Liver (tissue), 9 donors: ENCODE measurements around the gene OOSP1. TPM values are rescaled to one million over a fixed set of nuclear protein-coding genes. Genes with fewer than 3 reads are reported as not detected.

Source experiments
- DNase-seq: peaks from one replicate; pipeline ENCODE4 v3.0.0-alpha.2; 2017; ENCODE audit warnings: low spot score
- H3K27ac ChIP-seq, 2 donors: one replicate each; pipeline ENCODE4 v1.7.0; 2013; ENCODE audit warnings: inconsistent platforms in 2 of 2, low read length in 2 of 2, control low read depth in 1 of 2, low read depth in 1 of 2, mild to moderate bottlenecking in 1 of 2
- H3K27me3 ChIP-seq, 4 donors: one replicate each; pipeline versions ENCODE4 v1.6.1 to v1.7.0; 2013; ENCODE audit warnings: low read length in 3 of 4, inconsistent platforms in 1 of 4, mild to moderate bottlenecking in 1 of 4, moderate library complexity in 1 of 4; ENCODE audit not compliant: control insufficient read depth in 4 of 4, insufficient read depth in 4 of 4
- H3K36me3 ChIP-seq, 4 donors: one replicate each; pipeline versions ENCODE4 v1.6.1 to v1.7.0; 2013; ENCODE audit warnings: low read length in 3 of 4, mild to moderate bottlenecking in 3 of 4, low read depth in 1 of 4, moderate library complexity in 1 of 4; ENCODE audit not compliant: control insufficient read depth in 4 of 4, insufficient read depth in 3 of 4
- H3K4me1 ChIP-seq, 4 donors: one replicate each; pipeline versions ENCODE4 v1.6.1 to v1.7.0; 2013; ENCODE audit warnings: low read length in 3 of 4, mild to moderate bottlenecking in 3 of 4, moderate library complexity in 1 of 4; ENCODE audit not compliant: control insufficient read depth in 4 of 4, insufficient read depth in 4 of 4
- H3K4me3 ChIP-seq, 3 donors: one replicate each; pipeline versions ENCODE4 v1.6.1 to v1.7.0; 2013; ENCODE audit warnings: low read length in 3 of 3, control low read depth in 1 of 3, low read depth in 1 of 3, mild to moderate bottlenecking in 1 of 3
- H3K9ac ChIP-seq, 2 donors: one replicate each; pipeline ENCODE4 v1.7.0; 2013; ENCODE audit warnings: low read length in 2 of 2, mild to moderate bottlenecking in 2 of 2, moderate library complexity in 2 of 2, control low read depth in 1 of 2, low read depth in 1 of 2
- H3K9me3 ChIP-seq, 4 donors: one replicate each; pipeline versions ENCODE4 v1.6.1 to v1.7.0; 2013; ENCODE audit warnings: low read length in 3 of 4; ENCODE audit not compliant: control insufficient read depth in 4 of 4
- ATF3 ChIP-seq: IDR thresholded peaks from 2 replicates; pipeline ENCODE4 v1.6.1; 2016; ENCODE audit warnings: antibody characterized with exemption
- CTCF ChIP-seq: fragments of 150-350 bp; IDR thresholded peaks from 2 replicates; pipeline ENCODE4 v1.5.1; 2017; ENCODE audit warnings: improper control_type of control experiment, low read depth, low read length; ENCODE audit not compliant: missing input control
- EGR1 ChIP-seq, 2 donors: IDR thresholded peaks; 2 replicates each; pipeline ENCODE4 v1.6.1; 2016 to 2018; ENCODE audit warnings: antibody characterized with exemption in 2 of 2, low read depth in 2 of 2
- FOXA1 ChIP-seq: IDR thresholded peaks from 2 replicates; pipeline ENCODE4 v1.6.1; 2016; ENCODE audit warnings: antibody characterized with exemption
- FOXA2 ChIP-seq: IDR thresholded peaks from 2 replicates; pipeline ENCODE4 v1.6.1; 2016; ENCODE audit warnings: antibody characterized with exemption
- GABPA ChIP-seq, 2 donors: IDR thresholded peaks in 1 of 2; conservative IDR thresholded peaks in 1 of 2; 2 replicates each; pipeline ENCODE4 v1.6.1; 2016; ENCODE audit warnings: antibody characterized with exemption in 2 of 2, mild to moderate bottlenecking in 1 of 2, moderate library complexity in 1 of 2
- HNF4A ChIP-seq, 2 donors: conservative IDR thresholded peaks; 2 replicates each; pipeline ENCODE4 v1.6.1; 2016; ENCODE audit warnings: antibody characterized with exemption in 2 of 2, mild to moderate bottlenecking in 2 of 2
- HNF4G ChIP-seq: IDR thresholded peaks from 2 replicates; pipeline ENCODE4 v1.6.1; 2016; ENCODE audit warnings: antibody characterized with exemption
- JUND ChIP-seq, 2 donors: IDR thresholded peaks; 2 replicates each; pipeline ENCODE4 v1.6.1; 2016; ENCODE audit warnings: antibody characterized with exemption in 2 of 2
- MAX ChIP-seq: IDR thresholded peaks from 2 replicates; pipeline ENCODE4 v1.6.1; 2016; ENCODE audit warnings: antibody characterized with exemption
- NR2F2 ChIP-seq: IDR thresholded peaks from 2 replicates; pipeline ENCODE4 v1.6.1; 2016; ENCODE audit warnings: antibody characterized with exemption
- RAD21 ChIP-seq, 2 donors: IDR thresholded peaks; 2 replicates each; pipeline ENCODE4 v1.6.1; 2016; ENCODE audit warnings: antibody characterized with exemption in 2 of 2, mild to moderate bottlenecking in 2 of 2
- REST ChIP-seq: IDR thresholded peaks from 2 replicates; pipeline ENCODE4 v1.6.1; 2016; ENCODE audit warnings: antibody characterized with exemption, mild to moderate bottlenecking
- RXRA ChIP-seq, 2 donors: IDR thresholded peaks; 2 replicates each; pipeline ENCODE4 v1.6.1; 2017 to 2018; ENCODE audit warnings: antibody characterized with exemption in 2 of 2, mild to moderate bottlenecking in 1 of 2
- SP1 ChIP-seq: IDR thresholded peaks from 2 replicates; pipeline ENCODE4 v1.6.1; 2018; ENCODE audit warnings: antibody characterized with exemption, mild to moderate bottlenecking
- TAF1 ChIP-seq: conservative IDR thresholded peaks from 2 replicates; pipeline ENCODE4 v1.6.1; 2016; ENCODE audit warnings: antibody characterized with exemption, mild to moderate bottlenecking
- YY1 ChIP-seq: IDR thresholded peaks from 2 replicates; pipeline ENCODE4 v1.6.1; 2016; ENCODE audit warnings: antibody characterized with exemption, mild to moderate bottlenecking
- ZBTB33 ChIP-seq: IDR thresholded peaks from 2 replicates; pipeline ENCODE4 v1.6.1; 2016; ENCODE audit warnings: antibody characterized with exemption
- WGBS: extraction: QIAGEN DNeasy Blood & Tissue Kit; methylation state at CpG from one replicate; pipeline ENCODE4 v1.1.7; 2013; 5-methylcytosine and 5-hydroxymethylcytosine counted together
- polyA plus RNA-seq, 2 donors: library from polyadenylated mRNA; stranded (reverse) in 1 of 2; unstranded in 1 of 2; fragments of 200-250 nt in 1 of 2; fragments of >200 nt in 1 of 2; fragmentation: Nextera tagmentation in 1 of 2; extraction: Ambion mirVana in 1 of 2; gene quantifications; one replicate each; pipeline versions ENCODE4 v1.2.1 to v1.2.3, GENCODE V29; 2013 to 2015
- total RNA-seq, 2 donors: library from RNA; depleted of rRNA; stranded (reverse); fragments of >200 nt; gene quantifications; one replicate each; pipeline ENCODE4 v1.2.3, GENCODE V29; 2014
- donor health status: healthy.
- donor health status: healthy.
- donor health status: healthy.
- donor health status: healthy.
- donor health status: healthy.

OOSP1 gene
- total and polyA plus RNA-seq, 4 donors = not detected

GRCh38 chr11:59898650-59899049 lies 39.6 kb upstream of the OOSP1 start:
- DNase-seq = no peak
- no peak for TF ChIP-seq JUND (IDR thresholded peaks at IDR 0.05)
- TF ChIP-seq ATF3 = no peak
- TF ChIP-seq TAF1 = no peak
- no peak for TF ChIP-seq YY1
- TF ChIP-seq HNF4A (conservative IDR thresholded peaks at IDR 0.05) = no peak
- TF ChIP-seq MAX = no peak
- TF ChIP-seq HNF4G = no peak
- TF ChIP-seq FOXA2 = no peak
- TF ChIP-seq RAD21 (IDR thresholded peaks at IDR 0.05) = no peak
- no peak for TF ChIP-seq ZBTB33
- no peak for TF ChIP-seq FOXA1
- TF ChIP-seq REST = no peak
- no peak for TF ChIP-seq NR2F2
- no peak for TF ChIP-seq RXRA (IDR thresholded peaks at IDR 0.05)
- no peak for TF ChIP-seq EGR1 (IDR thresholded peaks at IDR 0.05; ENCODE audit: low read depth in 2 of 2)
- no peak for TF ChIP-seq GABPA (IDR thresholded peaks at IDR 0.05 in 1 of 2, conservative IDR thresholded peaks at IDR 0.05 in 1 of 2)
- no peak for TF ChIP-seq CTCF
- TF ChIP-seq SP1 = no peak

GRCh38 chr11:59899532-59899931 lies 38.7 kb upstream of the OOSP1 start:
- peaks cover 0 to 7% (median 0%) of the 10 kb centered on the region in 4 donors for H3K9me3 ChIP-seq
- no peak overlapping the region for H3K9ac ChIP-seq
- no peak overlapping the region for H3K27ac ChIP-seq
- no peaks in the 10 kb centered on the region for H3K27me3 ChIP-seq
- no peak for DNase-seq
- H3K36me3 ChIP-seq = no peaks in the 10 kb centered on the region
- H3K4me1 ChIP-seq = no peaks in the 10 kb centered on the region
- 84% methylated on average over 11 of the region's 11 CpGs for WGBS
- H3K4me3 ChIP-seq = no peak overlapping the region
- TF ChIP-seq ZBTB33 (no peak), EGR1 (IDR thresholded peaks at IDR 0.05; ENCODE audit: low read depth in 2 of 2) (no peak), CTCF (no peak), NR2F2 (no peak), YY1 (no peak), JUND (IDR thresholded peaks at IDR 0.05) (no peak), FOXA2 (no peak), GABPA (IDR thresholded peaks at IDR 0.05 in 1 of 2, conservative IDR thresholded peaks at IDR 0.05 in 1 of 2) (no peak), RXRA (IDR thresholded peaks at IDR 0.05) (no peak)

More at GRCh38 chr11:59898650-59899049, 39.6 kb upstream of the OOSP1 start:
- Histone ChIP-seq H3K4me1 (no peaks in the 10 kb centered on the region), H3K36me3 (no peaks in the 10 kb centered on the region), H3K27me3 (no peaks in the 10 kb centered on the region), H3K4me3 (no peak overlapping the region), H3K9me3 (peaks cover 0 to 7% (median 0%) of the 10 kb centered on the region in 4 donors), H3K9ac (no peak overlapping the region), H3K27ac (no peak overlapping the region)
- 89% methylated on average over 7 of the region's 7 CpGs for WGBS
